ENCODE measurements around the gene OR9A2.

DNA sequence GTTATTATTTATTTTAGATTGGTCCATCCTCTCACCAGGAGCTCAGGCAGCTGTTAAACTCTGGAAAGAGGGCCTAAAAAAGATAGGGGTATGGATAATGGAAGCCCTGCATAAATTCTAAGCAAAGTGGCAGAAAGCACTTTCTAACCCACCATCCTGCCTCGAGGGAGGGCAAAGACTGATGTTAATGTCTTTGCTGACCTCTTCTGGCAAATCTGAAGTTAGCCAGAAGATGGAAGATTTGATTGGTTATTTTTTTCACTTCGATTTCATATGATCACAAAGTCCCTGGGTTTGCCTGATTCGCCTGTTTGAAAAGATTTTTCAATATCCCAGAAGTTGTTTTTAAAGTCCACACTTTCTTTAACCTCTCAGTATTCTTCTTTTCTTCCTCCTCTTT lies 24.8 kb downstream of the OR9A2 start:
- TF ChIP-seq WRNIP1 (IDR thresholded peaks at IDR 0.05; ENCODE audit: borderline replicate concordance, low read depth, low read length) (no peak), POLR2AphosphoS2 (IDR thresholded peaks at IDR 0.05; ENCODE audit: low read depth, low read length) (no peak), GABPA (IDR thresholded peaks at IDR 0.05; ENCODE audit: low read depth) (no peak), CTCF (IDR thresholded peaks at IDR 0.05 in 2 of 3, conservative IDR thresholded peaks at IDR 0.05 in 1 of 3; ENCODE audit: control insufficient read depth in 2 of 3, extremely low read depth in 1 of 3, insufficient read depth in 1 of 3, low read depth in 3 of 3, low read length in 3 of 3) (peak; percentile 17 to 52 (median 35); a peak in 3 of 6 replicates)
